Transverse colon (tissue), 4 donors: ENCODE results near the gene ZBTB48.

ENCODE experiments used
- EP300 ChIP-seq: sonication (generic); formaldehyde crosslinking; IDR thresholded peaks from one replicate; pipeline ENCODE4 v1.6.1; 2017; ENCODE audit warnings: antibody characterized with exemption, low read depth
- POLR2A ChIP-seq: fragments of 450-650 bp; IDR thresholded peaks from one replicate; pipeline ENCODE4 v1.6.1; 2016; ENCODE audit warnings: antibody characterized with exemption, mild to moderate bottlenecking, moderate library complexity
- POLR2AphosphoS5 ChIP-seq, 3 donors: sonication (generic); formaldehyde crosslinking; IDR thresholded peaks; one replicate each; pipeline ENCODE4 v1.6.1; 2016; ENCODE audit warnings: antibody characterized with exemption in 3 of 3
- TF ChIP-seq, protein P1 (sequence below), 5 experiments: fragments of 200-600 bp in 3 of 5; fragments of 450-650 bp in 2 of 5; sonication (generic) in 3 of 5; IDR thresholded peaks; 1 replicate in 2 of 5; 2 replicates in 3 of 5; pipeline ENCODE4 v1.5.1; 2016 to 2017; ENCODE audit warnings: antibody characterized with exemption in 5 of 5, inconsistent platforms in 3 of 5, mild to moderate bottlenecking in 2 of 5, moderate library complexity in 1 of 5

DNA sequence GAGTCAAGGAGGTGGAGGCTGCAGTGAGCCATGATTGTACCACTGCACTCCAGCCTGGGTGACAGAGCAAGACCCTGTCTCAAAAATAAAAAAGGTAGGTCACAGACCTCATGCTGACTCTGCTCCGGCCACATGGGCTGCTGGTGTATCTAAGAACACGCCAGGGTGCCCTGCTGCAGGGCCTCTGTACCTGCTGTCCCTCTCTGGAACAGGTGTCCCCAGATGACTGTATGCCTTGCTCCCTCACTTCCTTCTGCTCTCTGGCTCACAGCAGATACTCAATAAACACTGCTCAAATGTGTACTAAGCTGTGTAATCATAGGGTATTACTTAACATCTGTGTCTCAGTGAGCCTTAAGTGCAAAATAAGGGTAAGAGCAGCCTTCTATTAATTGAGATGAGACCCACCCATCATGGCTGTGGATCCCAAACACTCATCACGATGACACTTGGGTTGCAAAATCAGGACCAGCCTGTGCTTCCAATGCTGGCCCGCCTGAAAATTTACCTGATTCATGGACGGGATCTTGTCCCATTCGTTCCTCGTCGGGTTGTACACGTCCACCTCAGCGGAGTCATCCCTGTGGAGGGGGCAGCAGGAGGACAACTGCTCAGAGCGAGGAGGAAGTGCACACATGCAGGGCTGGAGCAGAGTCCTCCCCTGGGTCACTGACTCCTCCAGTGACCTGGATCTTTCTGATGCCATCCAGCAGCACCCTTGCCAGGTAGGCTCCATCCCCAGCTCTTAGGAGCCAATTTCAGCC lies 15.4 kb downstream of the ZBTB48 start:
- TF ChIP-seq POLR2AphosphoS5 (IDR thresholded peaks at IDR 0.05) = no peak
- TF ChIP-seq, protein P1, sequence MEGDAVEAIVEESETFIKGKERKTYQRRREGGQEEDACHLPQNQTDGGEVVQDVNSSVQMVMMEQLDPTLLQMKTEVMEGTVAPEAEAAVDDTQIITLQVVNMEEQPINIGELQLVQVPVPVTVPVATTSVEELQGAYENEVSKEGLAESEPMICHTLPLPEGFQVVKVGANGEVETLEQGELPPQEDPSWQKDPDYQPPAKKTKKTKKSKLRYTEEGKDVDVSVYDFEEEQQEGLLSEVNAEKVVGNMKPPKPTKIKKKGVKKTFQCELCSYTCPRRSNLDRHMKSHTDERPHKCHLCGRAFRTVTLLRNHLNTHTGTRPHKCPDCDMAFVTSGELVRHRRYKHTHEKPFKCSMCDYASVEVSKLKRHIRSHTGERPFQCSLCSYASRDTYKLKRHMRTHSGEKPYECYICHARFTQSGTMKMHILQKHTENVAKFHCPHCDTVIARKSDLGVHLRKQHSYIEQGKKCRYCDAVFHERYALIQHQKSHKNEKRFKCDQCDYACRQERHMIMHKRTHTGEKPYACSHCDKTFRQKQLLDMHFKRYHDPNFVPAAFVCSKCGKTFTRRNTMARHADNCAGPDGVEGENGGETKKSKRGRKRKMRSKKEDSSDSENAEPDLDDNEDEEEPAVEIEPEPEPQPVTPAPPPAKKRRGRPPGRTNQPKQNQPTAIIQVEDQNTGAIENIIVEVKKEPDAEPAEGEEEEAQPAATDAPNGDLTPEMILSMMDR (IDR thresholded peaks at IDR 0.05) = no peak
- TF ChIP-seq POLR2A = no peak
- TF ChIP-seq EP300 = no peak
